Measurements from ENCODE around the gene CENPE. TPM values are rescaled to one million over a fixed set of nuclear protein-coding genes. Genes with fewer than 3 reads are reported as not detected.

CENPE gene
- polyA plus RNA-seq, 3 donors: 0.03 to 0.17 (median 0.07) TPM

DNA sequence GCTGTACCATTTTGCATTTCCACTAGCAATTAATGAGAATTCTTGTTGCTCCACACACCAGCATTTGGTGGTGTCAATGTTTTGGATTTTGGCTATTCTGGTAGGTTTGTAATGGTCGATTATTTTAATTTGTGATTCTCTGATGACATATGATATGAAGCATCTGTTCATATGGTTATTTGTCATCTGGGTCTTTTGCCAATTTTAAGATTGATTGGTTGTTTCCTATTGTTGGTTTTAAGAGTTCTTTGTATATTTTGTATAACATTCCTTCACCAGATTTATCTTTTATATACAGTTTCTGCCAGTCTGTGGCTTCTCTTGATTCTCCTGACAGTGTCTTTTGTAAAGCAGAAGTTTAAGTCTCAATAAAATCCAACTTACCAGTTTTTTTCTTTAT lies 80.0 kb downstream of the CENPE start:
- Mint-ChIP-seq H3K4me3 (no peak overlapping the region), H3K4me1 (no peaks in the 10 kb centered on the region), H3K27ac (peak overlapping the region in 1 of 7 donors; percentile 7), H3K27me3 (ENCODE audit: low read depth in 3 of 3) (peaks cover 0 to 1% (median 0%) of the 10 kb centered on the region in 3 donors), H3K36me3 (peaks cover 41 to 69% of the 10 kb centered on the region in 2 donors), H3K9me3 (peaks cover 0 to 4% (median 0%) of the 10 kb centered on the region in 7 donors)
- Histone ChIP-seq H3K27me3 (ENCODE audit: control insufficient read depth in 2 of 2, insufficient read depth in 2 of 2, low read length in 2 of 2) (no peaks in the 10 kb centered on the region), H3K4me3 (replicated peaks in 1 of 3; ENCODE audit: low read depth in 2 of 3, low read length in 3 of 3) (no peak overlapping the region), H3K27ac (ENCODE audit: low read depth in 1 of 2, low read length in 2 of 2) (no peak overlapping the region), H3K9ac (ENCODE audit: insufficient read depth, low read length, poor library complexity, severe bottlenecking) (no peak overlapping the region), H2AFZ (ENCODE audit: insufficient read depth, low read depth, low read length, poor library complexity, severe bottlenecking) (no peak overlapping the region), H3K4me1 (ENCODE audit: control insufficient read depth in 1 of 2, insufficient read depth in 2 of 2, low read length in 2 of 2) (no peaks in the 10 kb centered on the region), H3K9me3 (replicated peaks in 1 of 2; ENCODE audit: control insufficient read depth in 1 of 2, insufficient read depth in 1 of 2, low read length in 2 of 2) (no peaks in the 10 kb centered on the region), H3K36me3 (replicated peaks in 1 of 2; ENCODE audit: control insufficient read depth in 1 of 2, insufficient read depth in 2 of 2, low read length in 2 of 2) (peaks cover 35 to 68% of the 10 kb centered on the region in 2 donors), H3K4me2 (replicated peaks; ENCODE audit: extremely low read depth, low read length, poor library complexity, severe bottlenecking) (no peak overlapping the region), H3K79me2 (ENCODE audit: insufficient read depth, low read length) (no peaks in the 10 kb centered on the region), H4K20me1 (ENCODE audit: insufficient read depth, low read length) (no peaks in the 10 kb centered on the region)
- no peak for DNase-seq
- WGBS (ENCODE audit: insufficient coverage): no CpG with 5 or more reads among the region's 1 CpG
- intact Hi-C loops (cut with micrococcal nuclease): no loop called here
- TF ChIP-seq, protein P1, sequence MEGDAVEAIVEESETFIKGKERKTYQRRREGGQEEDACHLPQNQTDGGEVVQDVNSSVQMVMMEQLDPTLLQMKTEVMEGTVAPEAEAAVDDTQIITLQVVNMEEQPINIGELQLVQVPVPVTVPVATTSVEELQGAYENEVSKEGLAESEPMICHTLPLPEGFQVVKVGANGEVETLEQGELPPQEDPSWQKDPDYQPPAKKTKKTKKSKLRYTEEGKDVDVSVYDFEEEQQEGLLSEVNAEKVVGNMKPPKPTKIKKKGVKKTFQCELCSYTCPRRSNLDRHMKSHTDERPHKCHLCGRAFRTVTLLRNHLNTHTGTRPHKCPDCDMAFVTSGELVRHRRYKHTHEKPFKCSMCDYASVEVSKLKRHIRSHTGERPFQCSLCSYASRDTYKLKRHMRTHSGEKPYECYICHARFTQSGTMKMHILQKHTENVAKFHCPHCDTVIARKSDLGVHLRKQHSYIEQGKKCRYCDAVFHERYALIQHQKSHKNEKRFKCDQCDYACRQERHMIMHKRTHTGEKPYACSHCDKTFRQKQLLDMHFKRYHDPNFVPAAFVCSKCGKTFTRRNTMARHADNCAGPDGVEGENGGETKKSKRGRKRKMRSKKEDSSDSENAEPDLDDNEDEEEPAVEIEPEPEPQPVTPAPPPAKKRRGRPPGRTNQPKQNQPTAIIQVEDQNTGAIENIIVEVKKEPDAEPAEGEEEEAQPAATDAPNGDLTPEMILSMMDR (IDR thresholded peaks at IDR 0.05): no peak

DNA sequence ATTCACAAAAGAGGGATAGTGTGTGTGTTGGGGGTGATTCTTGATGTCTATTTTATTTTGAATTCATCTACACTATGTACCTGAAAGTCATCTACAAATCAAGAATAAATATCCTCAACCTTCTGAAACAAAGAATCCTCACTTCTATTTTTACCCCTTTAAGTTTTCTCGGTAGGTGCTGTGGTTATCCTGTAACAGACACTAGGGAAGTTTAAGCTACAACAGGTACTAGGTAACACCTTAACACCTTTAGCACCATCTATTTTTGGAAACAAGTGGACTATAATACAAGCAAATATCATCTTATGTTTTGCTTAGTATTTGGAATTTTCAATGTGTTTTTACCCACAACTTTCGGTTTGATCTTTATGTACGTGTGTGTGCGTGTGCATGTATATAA lies 86.5 kb downstream of the CENPE start:
- no peaks in the 10 kb centered on the region for H4K20me1 ChIP-seq (ENCODE audit: insufficient read depth, low read length)
- DNase-seq: no peak
- H3K36me3 Mint-ChIP-seq: peaks cover 44 to 58% of the 10 kb centered on the region in 2 donors
- no peak overlapping the region for H3K9ac ChIP-seq (ENCODE audit: insufficient read depth, low read length, poor library complexity, severe bottlenecking)
- no peaks in the 10 kb centered on the region for H3K79me2 ChIP-seq (ENCODE audit: insufficient read depth, low read length)
- intact Hi-C loops (cut with micrococcal nuclease): no loop called here
- no peak overlapping the region for H3K4me2 ChIP-seq (replicated peaks; ENCODE audit: extremely low read depth, low read length, poor library complexity, severe bottlenecking)
- H3K27ac Mint-ChIP-seq: no peak overlapping the region
- no peak overlapping the region for H2AFZ ChIP-seq (ENCODE audit: insufficient read depth, low read depth, low read length, poor library complexity, severe bottlenecking)
- no peaks in the 10 kb centered on the region for H3K9me3 ChIP-seq (replicated peaks in 1 of 2; ENCODE audit: control insufficient read depth in 1 of 2, insufficient read depth in 1 of 2, low read length in 2 of 2)
- TF ChIP-seq, protein P1 (IDR thresholded peaks at IDR 0.05): no peak
- H3K4me1 ChIP-seq (ENCODE audit: control insufficient read depth in 1 of 2, insufficient read depth in 2 of 2, low read length in 2 of 2): no peaks in the 10 kb centered on the region
- H3K36me3 ChIP-seq (replicated peaks in 1 of 2; ENCODE audit: control insufficient read depth in 1 of 2, insufficient read depth in 2 of 2, low read length in 2 of 2): peaks cover 50 to 71% of the 10 kb centered on the region in 2 donors
- H3K4me3 ChIP-seq (replicated peaks in 1 of 3; ENCODE audit: low read depth in 2 of 3, low read length in 3 of 3): no peak overlapping the region
- H3K4me1 Mint-ChIP-seq: no peaks in the 10 kb centered on the region
- H3K9me3 Mint-ChIP-seq: no peaks in the 10 kb centered on the region
- H3K4me3 Mint-ChIP-seq: no peak overlapping the region
- peaks cover 0 to 1% (median 0%) of the 10 kb centered on the region in 3 donors for H3K27me3 Mint-ChIP-seq (ENCODE audit: low read depth in 3 of 3)
- no peaks in the 10 kb centered on the region for H3K27me3 ChIP-seq (ENCODE audit: control insufficient read depth in 2 of 2, insufficient read depth in 2 of 2, low read length in 2 of 2)
- WGBS (ENCODE audit: insufficient coverage): no CpG with 5 or more reads among the region's 4 CpGs
- no peak overlapping the region for H3K27ac ChIP-seq (ENCODE audit: low read depth in 1 of 2, low read length in 2 of 2)
